Forelimb muscle (tissue), 1 donor: ENCODE measurements around the gene ANO1. TPM values are rescaled to one million over a fixed set of nuclear protein-coding genes. Genes with fewer than 3 reads are reported as not detected.

ENCODE experiments used
- DNase-seq: peaks from one replicate; pipeline ENCODE4 v3.0.0-alpha.2; 2013; ENCODE audit warnings: low read depth
- polyA plus RNA-seq: library from polyadenylated mRNA; unstranded; fragments of 120-200 nt; gene quantifications from one replicate; pipeline ENCODE4 v1.2.1, GENCODE V29; 2013; ENCODE audit not compliant: insufficient read length

ANO1 gene
- polyA plus RNA-seq, 1 donor = 6.3 TPM

DNA sequence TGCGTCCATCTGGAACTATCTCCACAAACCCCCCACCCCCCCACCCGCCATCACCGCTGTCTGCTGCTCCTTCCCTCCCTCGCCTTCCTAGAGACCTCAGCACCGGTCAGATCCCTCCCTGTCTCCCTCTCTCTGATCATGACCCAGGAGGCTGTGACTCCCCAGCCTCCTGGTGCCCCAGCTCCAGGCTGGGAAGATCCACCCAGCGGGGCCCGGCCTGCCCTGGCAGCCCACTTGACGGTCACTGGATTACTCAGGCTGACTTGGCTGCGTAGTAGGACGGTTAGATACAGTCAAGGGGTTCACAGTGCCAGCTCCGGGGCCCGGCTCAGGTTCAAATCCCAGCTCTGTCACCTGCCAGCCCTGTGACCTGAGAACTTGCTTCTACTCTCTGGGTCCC, 59.3 kb downstream of the ANO1 start:
- no peak for DNase-seq

GRCh38 chr11:70138403-70138802, 60.3 kb downstream of the ANO1 start:
- no peak for DNase-seq

- no peak for DNase-seq
Measured at GRCh38 chr11:70139785-70140410, 61.8 kb downstream of the ANO1 start.

- no peak for DNase-seq
Measured at GRCh38 chr11:70140711-70141485, 62.8 kb downstream of the ANO1 start.

GRCh38 chr11:70141486-70142220, 63.5 kb downstream of the ANO1 start:
- DNase-seq = no peak

DNA sequence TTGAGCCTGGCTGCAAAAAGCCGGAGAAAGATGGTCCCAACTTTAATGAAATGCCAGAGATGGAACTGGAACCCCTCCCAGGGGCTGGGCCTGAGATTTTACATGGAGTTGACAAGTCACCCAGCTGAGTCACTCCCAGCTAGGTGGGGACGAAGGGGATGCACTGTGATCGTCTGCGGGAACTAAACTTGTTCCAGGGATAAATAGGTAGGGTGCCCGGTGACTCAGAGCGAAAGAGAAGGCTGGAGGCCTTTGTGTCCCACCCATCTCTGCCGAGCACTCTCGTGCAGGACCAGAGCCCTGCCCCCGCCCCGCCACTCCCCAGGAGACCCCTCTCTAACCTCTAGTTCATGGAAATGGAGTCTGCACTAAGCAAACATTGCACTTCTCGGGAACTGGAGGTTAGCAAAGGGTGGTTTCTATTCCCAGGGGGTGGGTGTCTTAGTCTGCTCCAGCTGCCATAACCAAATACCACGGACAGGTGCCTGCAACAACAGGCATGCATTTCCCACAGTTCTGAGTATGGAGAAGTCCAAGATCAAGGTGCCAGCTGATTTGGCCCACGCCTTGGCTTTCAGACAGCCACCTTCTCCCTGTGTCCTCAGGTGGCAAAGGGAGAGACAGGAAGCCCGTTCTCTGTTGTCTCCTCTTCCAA, 64.2 kb downstream of the ANO1 start:
- DNase-seq = no peak

DNA sequence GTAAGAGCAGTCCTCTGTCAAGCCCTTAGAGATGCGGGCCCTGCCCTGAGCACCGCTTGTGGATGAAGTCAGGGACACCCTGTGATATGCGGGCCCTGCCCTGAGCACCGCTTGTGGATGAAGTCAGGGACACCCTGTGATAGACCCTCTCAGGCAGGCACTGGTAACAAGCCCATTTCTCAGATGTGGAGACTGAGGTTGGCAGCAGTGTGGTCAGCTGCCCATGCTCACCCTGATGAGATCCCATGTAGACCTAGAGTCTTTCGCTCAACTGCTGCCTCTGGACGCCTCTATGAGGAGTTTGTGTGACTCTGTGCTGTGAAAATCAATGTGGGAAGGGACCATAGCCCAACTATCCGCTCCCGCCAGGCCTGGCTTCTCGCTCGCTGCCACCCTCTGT, 66.1 kb downstream of the ANO1 start:
- DNase-seq = no peak

GRCh38 chr11:70145071-70145470, 67.0 kb downstream of the ANO1 start:
- DNase-seq = no peak

DNA sequence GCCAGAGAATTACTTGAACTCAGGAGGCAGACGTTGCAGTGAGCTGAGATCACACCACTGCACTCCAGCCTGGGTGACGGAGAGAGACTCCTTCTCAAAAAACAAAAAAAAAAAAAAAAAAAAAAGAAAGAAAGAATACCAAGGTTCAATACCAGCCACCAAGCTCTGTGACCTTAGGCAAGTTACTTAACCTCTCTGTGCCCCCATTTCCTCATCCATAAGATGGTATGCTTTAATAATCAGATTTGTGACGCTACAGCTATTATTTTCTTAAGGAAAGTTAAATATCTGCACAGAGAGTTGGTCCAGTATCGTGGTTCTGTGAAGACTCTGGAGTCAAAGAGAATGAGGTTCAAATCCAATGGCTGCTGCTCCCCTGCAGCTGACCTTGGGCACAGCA, 67.7 kb downstream of the ANO1 start:
- no peak for DNase-seq

DNA sequence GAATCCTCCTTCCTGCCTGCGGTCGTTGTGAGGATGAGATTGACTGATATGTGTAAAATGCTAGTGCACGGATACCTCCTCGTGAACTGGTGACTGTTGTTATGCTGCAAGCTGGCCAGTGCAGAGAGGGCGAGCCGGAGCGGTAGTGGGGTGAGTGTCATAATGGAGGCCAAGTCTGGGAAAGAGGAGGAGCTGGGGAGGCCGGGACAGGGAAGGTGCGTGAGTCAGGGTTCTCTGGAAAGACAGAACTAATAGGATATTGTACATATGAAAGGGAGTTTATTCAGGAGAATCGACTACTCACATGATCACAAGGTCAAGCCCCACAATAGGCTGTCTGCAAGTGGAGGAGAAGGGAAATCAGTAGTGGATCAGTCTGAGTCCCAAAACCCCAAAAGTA, 68.2 kb downstream of the ANO1 start:
- no peak for DNase-seq

DNA sequence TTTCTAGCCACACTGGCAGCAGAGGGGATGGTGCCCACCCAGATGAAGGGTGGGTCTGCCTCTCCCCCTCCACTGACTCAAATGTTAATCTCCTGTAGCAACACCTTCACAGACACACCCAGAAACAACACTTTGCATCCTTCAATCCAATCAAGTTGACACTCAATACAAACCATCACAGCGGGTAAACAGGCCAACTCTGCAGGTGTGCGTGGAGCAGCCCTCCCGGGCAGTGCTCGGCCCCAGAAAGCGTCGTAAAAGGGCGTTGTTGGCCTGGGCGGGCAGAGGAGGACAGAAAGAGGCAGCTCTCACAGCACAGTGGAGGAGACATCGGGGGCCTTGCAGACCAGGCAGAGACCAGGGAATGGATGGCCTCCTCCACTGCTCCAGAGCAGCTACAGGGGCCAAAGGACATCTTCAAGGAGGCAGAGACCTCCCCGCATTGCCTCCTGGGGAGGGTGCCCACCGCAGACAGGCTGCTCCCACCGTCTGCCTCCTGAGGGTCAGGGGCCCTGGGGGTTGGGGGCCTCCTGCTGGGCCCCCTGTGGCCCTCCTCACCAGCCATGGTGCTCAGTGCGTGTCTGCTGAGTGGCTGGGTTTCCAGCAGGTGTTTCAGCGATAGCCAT, 68.9 kb downstream of the ANO1 start:
- no peak for DNase-seq

DNA sequence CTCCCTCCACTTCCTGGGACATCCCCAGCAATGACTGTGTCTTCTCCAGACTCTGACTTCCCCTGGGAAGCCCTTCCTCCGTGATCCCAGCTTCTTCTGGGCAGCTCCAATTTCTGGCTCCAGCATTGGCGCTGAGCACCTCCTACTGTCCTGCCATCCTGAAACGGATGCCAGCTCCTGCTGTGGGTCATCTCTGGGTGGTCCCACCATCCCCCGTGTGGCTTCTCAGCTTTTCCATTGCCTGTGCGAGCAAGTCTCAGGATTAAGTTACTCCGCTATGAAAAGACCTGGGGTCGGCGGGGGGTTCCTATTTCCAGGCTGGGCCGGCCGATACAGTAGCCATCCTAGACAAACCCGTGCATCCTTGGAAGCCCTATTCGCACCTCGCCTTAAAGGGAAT, 69.6 kb downstream of the ANO1 start:
- no peak for DNase-seq

GRCh38 chr11:70151671-70152070, 73.6 kb downstream of the ANO1 start:
- DNase-seq = no peak

GRCh38 chr11:70153133-70153727, 75.1 kb downstream of the ANO1 start:
- no peak for DNase-seq

DNA sequence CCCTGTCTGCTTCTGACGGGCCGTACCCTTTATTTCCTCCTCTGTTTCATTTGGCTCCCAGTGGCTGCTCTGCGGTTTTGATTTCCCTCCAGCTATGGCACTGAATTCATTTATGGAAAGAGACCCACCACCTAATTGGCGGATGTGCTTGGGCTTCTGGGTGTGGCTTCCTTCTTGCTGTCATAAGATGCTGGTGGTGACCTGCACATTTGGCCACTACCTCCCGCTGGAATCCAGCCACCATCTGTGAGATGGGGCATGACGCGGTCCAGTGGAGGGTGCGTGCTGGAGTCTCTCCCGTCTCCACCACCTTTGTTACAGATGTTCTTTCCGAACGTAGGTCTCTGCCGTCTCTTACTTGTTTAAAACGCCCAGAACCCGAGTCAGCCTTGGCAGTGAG, 77.3 kb downstream of the ANO1 start:
- no peak for DNase-seq

- DNase-seq = no peak
Measured at GRCh38 chr11:70156291-70157037, 78.3 kb downstream of the ANO1 start.

DNA sequence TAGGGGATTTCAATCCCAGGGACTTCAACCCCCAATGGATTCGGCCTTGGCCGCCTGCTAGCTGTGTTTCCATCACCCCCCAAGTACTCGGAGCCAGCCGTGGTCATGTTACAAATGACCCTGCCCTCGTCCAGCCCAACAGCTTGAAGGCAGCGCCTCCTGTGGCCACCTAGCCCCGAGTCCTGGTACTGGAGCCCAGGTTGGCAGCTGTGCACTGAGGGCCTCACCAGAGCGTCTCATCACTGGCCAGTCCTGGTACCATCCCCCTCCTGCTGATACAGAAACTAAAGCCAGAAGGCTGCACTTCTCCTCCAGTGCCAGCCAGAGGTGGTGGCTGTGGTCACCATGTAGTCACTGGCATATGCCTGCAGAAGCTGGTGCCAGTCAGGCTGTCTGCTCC, 80.1 kb downstream of the ANO1 start:
- no peak for DNase-seq

GRCh38 chr11:70158757-70159389, 80.8 kb downstream of the ANO1 start:
- DNase-seq = no peak

DNA sequence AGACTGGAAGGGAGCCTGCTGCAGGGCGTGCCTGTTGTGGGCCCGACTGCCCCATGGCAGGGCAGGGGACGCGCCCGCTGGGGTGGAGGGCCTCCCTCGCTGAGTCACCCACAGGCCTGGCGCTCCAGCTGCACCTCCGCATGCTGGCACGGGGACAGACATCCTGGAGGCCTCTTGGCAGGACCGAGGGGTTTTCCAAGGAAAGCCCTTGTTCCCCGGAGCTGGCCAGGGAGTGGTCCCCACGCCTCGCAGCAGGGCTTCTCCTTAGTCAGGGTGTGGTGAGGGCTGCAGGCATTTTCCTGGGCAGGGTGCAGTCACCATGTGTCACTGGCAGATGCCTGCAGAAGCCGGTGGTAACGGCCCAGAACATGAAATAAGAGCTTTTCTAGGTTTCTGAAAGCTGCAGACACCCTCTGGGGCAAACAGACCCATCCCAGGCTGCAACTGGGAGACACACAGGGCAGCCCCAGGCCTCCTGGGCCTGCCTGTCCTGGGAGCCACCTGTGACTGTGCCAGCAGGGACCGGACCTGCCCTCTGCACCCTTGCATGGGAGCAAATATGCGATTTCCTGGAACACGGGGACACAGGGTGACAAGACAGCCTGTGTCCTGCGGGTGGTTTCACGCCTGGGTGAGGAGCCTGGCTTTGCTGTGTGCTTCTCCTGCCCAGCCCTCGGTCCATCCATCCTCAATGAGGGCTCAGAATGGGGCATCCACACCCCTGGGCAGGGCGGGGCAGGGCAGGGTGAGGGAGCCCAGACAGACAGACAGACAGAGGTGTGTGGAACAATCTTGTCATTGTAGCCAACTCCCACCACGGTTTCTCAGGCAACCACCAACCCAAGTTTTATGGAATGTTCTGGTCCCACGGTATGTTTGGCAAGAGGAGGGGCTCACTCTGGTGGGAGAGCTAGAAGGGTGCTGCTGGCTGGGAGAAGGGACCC, 81.8 kb downstream of the ANO1 start:
- DNase-seq = no peak
